HG03039 (cell line): ENCODE data around the gene LMCD1.

Experiments used
- ATAC-seq: cut with Tn5 transposase; IDR thresholded peaks from one replicate; pipeline ENCODE4 v1.9.1; 2021; ENCODE audit warnings: mild to moderate bottlenecking, moderate library complexity; ENCODE audit not compliant: unreplicated experiment

The LMCD1 gene

DNA sequence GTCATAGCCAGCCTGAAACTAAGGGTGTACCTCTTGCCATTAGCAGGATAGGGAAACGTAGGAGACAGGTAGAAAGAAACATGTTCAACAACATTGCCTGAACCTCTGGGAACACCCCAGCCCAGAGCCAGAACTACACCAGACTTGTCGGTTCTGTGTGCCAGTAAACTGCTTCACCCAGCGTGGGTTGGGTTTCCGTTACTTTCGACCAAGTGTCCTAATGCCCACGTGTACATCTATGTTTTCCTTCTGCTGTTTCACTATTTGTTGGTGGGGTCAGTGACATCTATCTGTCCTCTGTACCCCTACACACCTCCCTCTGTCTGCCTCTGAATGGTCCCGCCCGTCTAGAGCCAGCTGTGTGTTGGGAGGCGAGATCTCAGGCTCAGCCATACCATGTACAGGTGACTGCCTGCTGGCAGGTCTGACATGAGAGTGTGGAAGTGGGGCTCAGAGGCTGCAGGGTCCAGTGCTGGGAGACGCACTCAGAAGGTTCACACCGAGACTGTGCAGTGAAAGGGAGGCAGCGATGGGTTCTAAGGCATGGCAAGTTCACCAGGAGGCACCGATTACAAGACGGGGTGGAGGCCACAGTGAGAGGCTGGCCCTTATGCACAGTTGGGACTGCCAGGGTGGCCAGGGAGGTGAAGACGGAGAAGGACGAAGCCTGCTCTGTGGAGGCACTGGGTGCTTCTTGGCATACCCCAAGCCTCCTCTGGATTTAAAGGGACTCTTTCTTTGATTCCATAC is 106.6 kb downstream of the LMCD1 start:
- ATAC-seq, result no peak

- ATAC-seq, result no peak
These were observed 107.3 kb downstream of the LMCD1 start for GRCh38 chr3:8608791-8609467.

DNA sequence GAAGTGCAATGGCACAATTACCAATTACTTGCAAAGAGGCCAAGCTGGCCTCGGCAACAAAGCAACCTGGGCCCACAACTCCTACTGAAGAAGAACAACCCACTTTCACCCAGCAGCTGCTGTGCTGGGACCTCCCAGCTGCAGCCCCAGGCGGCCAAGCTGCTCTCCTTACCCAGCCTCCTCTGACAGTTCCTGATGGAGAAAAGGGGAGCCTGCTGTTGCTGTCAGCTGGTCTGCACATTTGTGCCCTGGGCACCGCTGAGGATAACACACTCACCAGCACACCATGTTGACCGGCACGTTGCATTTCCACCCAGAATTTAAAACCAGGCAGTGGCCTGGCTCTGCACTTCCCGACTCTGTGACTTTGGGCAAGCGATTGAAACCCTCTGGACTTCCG is 109.3 kb downstream of the LMCD1 start:
- no peak for ATAC-seq

- ATAC-seq, result no peak
These were observed 116.3 kb downstream of the LMCD1 start for GRCh38 chr3:8617921-8618320.

GRCh38 chr3:8618950-8619349 is 117.3 kb downstream of the LMCD1 start:
- no peak for ATAC-seq

GRCh38 chr3:8619548-8619947 is 117.9 kb downstream of the LMCD1 start:
- no peak for ATAC-seq

GRCh38 chr3:8621141-8621540 is 119.5 kb downstream of the LMCD1 start:
- ATAC-seq, result no peak

DNA sequence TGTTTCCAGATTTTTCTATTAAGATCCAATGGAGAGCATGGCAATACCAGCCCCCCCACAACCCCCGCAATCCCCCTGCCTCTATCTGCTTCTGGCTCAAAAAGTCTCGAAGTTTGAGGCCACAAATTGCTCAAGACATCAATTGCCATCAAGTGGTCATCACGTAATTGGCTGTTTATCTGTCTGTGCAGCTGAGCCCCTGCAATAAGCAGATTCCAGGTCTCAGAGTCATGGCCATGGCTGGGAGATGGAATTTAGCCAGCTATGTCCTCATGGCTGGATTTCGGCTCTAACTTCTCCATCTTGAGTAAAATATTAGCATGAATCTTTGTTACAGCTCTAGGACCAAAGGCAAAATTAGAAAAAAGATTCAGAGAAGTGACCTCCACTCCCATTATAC is 120.2 kb downstream of the LMCD1 start:
- ATAC-seq, result no peak

DNA sequence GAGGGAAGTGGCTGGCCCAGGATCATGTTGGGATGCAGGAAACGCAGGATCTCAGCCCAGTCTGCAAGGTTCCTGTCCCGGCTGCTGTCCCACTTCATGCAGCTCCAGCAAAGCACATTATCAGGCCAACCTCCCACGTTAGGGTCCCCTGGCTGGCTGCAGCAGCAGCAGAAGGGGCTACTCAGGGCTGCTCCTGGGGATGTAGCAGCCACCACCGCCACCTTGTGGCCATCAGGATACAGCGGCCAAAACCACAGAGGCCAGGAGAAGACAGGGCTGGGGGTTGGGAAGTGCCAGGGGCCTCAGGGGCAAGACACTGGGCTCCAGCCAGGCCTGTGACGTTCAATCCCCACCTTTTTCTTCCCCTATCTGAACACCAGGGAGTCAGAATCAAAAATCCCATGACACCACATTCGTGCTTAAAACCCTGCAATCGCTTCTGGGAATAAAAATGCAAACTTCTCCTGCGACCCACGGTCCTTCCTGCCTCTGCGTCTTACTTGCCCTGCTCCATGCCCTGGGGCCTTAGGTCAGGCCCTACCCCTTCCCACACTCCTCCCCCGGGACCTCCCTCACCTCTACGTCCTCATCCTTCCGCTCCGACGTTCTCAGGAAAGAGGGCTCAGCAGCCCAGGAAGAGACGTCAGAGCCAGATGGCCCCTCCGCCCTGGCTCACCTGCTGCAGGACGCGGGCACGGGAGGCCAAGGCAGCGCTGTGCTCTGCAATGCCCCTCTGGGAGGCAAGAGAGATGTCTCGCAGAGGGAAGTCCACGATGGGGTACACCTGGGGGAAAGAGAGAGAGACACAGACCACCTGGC is 121.5 kb downstream of the LMCD1 start:
- peak; percentile 87 for ATAC-seq

DNA sequence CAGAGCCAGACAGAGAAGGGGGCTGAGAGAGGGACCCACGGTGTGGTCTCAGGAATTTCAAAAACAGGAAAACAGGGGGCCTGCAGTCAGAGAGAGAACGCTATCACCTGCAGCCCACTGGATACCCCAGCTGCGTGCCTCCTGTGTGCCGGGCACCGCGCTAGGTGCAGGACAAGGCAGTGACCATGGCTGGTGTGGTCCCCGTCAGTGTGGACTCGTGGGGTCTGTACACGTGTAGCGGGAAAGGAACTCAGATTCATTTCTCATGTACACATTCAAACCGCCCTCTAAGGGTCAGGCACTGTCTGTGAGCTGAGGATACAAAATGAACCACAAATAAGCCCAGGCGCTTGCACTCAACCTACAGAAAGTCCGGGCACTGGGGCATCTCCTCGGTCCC is 122.1 kb downstream of the LMCD1 start:
- ATAC-seq, result no peak
